HCT116 (cell line): ENCODE measurements around the gene ARHGAP9.
A peak's percentile ranks its signal among the peaks of the same experiment; 100 is the strongest.

ENCODE experiments used
- CEBPB ChIP-seq: IDR thresholded peaks from 2 replicates; pipeline ENCODE4 v1.6.1; 2012; ENCODE audit warnings: low read depth
- CTCF ChIP-seq, 3 experiments: fragments of 200-600 bp in 1 of 3; sonication (generic) in 1 of 3; IDR thresholded peaks in 2 of 3; conservative IDR thresholded peaks in 1 of 3; 2 replicates each; pipeline ENCODE4 v1.5.1; 2012 to 2017; ENCODE audit warnings: low read depth in 2 of 3, low read length in 2 of 3, antibody characterized with exemption in 1 of 3, borderline replicate concordance in 1 of 3, control low read depth in 1 of 3, mild to moderate bottlenecking in 1 of 3, mixed read lengths in 1 of 3, mixed run types in 1 of 3, moderate library complexity in 1 of 3; ENCODE audit not compliant: insufficient read depth in 1 of 3
- ELF1 ChIP-seq: IDR thresholded peaks from 2 replicates; pipeline ENCODE4 v1.6.1; 2012; ENCODE audit warnings: low read depth, borderline replicate concordance
- EZH2 ChIP-seq: fragments of 200-600 bp; sonication (generic); IDR thresholded peaks from 2 replicates; pipeline ENCODE4 v1.6.1; 2017; ENCODE audit warnings: antibody characterized with exemption, mixed run types
- FOSL1 ChIP-seq: IDR thresholded peaks from 2 replicates; pipeline ENCODE4 v1.6.1; 2012; ENCODE audit warnings: low read depth
- JUND ChIP-seq: IDR thresholded peaks from 2 replicates; pipeline ENCODE4 v1.6.1; 2012
- MAX ChIP-seq: IDR thresholded peaks from 2 replicates; pipeline ENCODE4 v1.6.1; 2012
- POLR2A ChIP-seq: IDR thresholded peaks from 2 replicates; pipeline ENCODE4 v1.7.0; 2011; ENCODE audit warnings: borderline replicate concordance; ENCODE audit not compliant: insufficient read depth, insufficient read length; ENCODE audit errors: extremely low read depth
- POLR2AphosphoS5 ChIP-seq: IDR thresholded peaks from 2 replicates; pipeline ENCODE4 v1.6.1; 2011; ENCODE audit warnings: mild to moderate bottlenecking, low read depth, low read length, moderate library complexity
- RAD21 ChIP-seq: IDR thresholded peaks from 2 replicates; pipeline ENCODE4 v1.6.1; 2012; ENCODE audit warnings: low read depth, mild to moderate bottlenecking
- REST ChIP-seq: IDR thresholded peaks from 2 replicates; pipeline ENCODE4 v1.6.1; 2012; ENCODE audit warnings: low read depth
- SIN3A ChIP-seq: IDR thresholded peaks from 2 replicates; pipeline ENCODE4 v1.6.1; 2012; ENCODE audit warnings: low read depth
- SRF ChIP-seq: IDR thresholded peaks from 2 replicates; pipeline ENCODE4 v1.6.1; 2012; ENCODE audit warnings: low read depth
- YY1 ChIP-seq: IDR thresholded peaks from 2 replicates; pipeline ENCODE4 v1.6.1; 2011; ENCODE audit warnings: low read length, low read depth, moderate library complexity, mild to moderate bottlenecking; ENCODE audit not compliant: insufficient replicate concordance; ENCODE audit errors: extremely low read depth

- TF ChIP-seq SIN3A (no peak), POLR2A (no peak), CTCF (IDR thresholded peaks at IDR 0.05 in 2 of 3, conservative IDR thresholded peaks at IDR 0.05 in 1 of 3; ENCODE audit: borderline replicate concordance in 1 of 3, insufficient read depth in 1 of 3, low read depth in 2 of 3, low read length in 2 of 3) (peak in 2 of 3 experiments; percentile 94 to 96; a peak in 4 of 6 replicates), EZH2 (no peak), MAX (no peak), YY1 (no peak), ELF1 (no peak), JUND (no peak), SRF (no peak), FOSL1 (no peak), POLR2AphosphoS5 (no peak), CEBPB (no peak), REST (no peak), RAD21 (no peak)
Measured at GRCh38 chr12:57452937-57453509, 26.6 kb downstream of the ARHGAP9 start.
